Esophagus muscularis mucosa (tissue), 4 donors: ENCODE results near the gene RBM17. TPM values are rescaled to one million over a fixed set of nuclear protein-coding genes. Genes with fewer than 3 reads are reported as not detected.

Source experiments
- DNase-seq: peaks from one replicate; pipeline ENCODE4 v3.0.0-alpha.2; 2017; ENCODE audit errors: extremely low spot score
- H3K27ac ChIP-seq, 4 donors: fragments of 200-600 bp; sonication (generic); replicated peaks in 1 of 4; 1 replicate in 3 of 4; 2 replicates in 1 of 4; pipeline ENCODE4 v1.5.1; 2016 to 2019; ENCODE audit warnings: mild to moderate bottlenecking in 1 of 4
- H3K27me3 ChIP-seq, 4 donors: fragments of 200-600 bp; sonication (generic); one replicate each; pipeline versions ENCODE4 v1.5.1 to v1.6.0; 2016 to 2019
- H3K36me3 ChIP-seq, 4 donors: fragments of 200-600 bp; sonication (generic); one replicate each; pipeline ENCODE4 v1.5.1; 2016 to 2019
- H3K4me1 ChIP-seq, 4 donors: fragments of 200-600 bp; sonication (generic); one replicate each; pipeline ENCODE4 v1.5.1; 2016 to 2019
- H3K4me3 ChIP-seq, 4 donors: fragments of 200-600 bp; sonication (generic); 1 replicate in 2 of 4; 2 replicates in 2 of 4; pipeline ENCODE4 v1.5.1; 2016 to 2019; ENCODE audit warnings: mild to moderate bottlenecking in 4 of 4, moderate library complexity in 1 of 4
- H3K9me3 ChIP-seq, 4 donors: fragments of 200-600 bp; sonication (generic); 1 replicate in 3 of 4; 2 replicates in 1 of 4; pipeline ENCODE4 v1.5.1; 2016 to 2019
- EP300 ChIP-seq: sonication (generic); formaldehyde crosslinking; IDR thresholded peaks from one replicate; pipeline ENCODE4 v1.6.1; 2017; ENCODE audit warnings: antibody characterized with exemption
- POLR2A ChIP-seq: fragments of 450-650 bp; IDR thresholded peaks from one replicate; pipeline ENCODE4 v1.6.1; 2017; ENCODE audit warnings: antibody characterized with exemption, moderate library complexity, mild to moderate bottlenecking, low read depth
- POLR2AphosphoS5 ChIP-seq, 2 donors: sonication (generic); formaldehyde crosslinking; IDR thresholded peaks; one replicate each; pipeline ENCODE4 v1.6.1; 2017; ENCODE audit warnings: antibody characterized with exemption in 2 of 2
- WGBS: methylation state at CpG from one replicate; pipeline ENCODE4 v1.1.5; 2018; 5-methylcytosine and 5-hydroxymethylcytosine counted together
- intact Hi-C: fragments of 100-400 bp; cut with DNase I; formaldehyde crosslinking; loops from one replicate; pipeline ENCODE4 v1.15.1; 2023
- total RNA-seq, 4 donors: library from RNA; depleted of rRNA; stranded (reverse); fragments of >200 nt; gene quantifications; one replicate each; pipeline versions ENCODE4 v1.1.0 to v1.2.1, GENCODE V29; 2016
- TF ChIP-seq, protein P1 (sequence below), 3 experiments: fragments of 200-600 bp in 2 of 3; fragments of 450-650 bp in 1 of 3; sonication (generic) in 2 of 3; IDR thresholded peaks; one replicate each; pipeline ENCODE4 v1.5.1; 2017 to 2019; ENCODE audit warnings: antibody characterized with exemption in 3 of 3, mild to moderate bottlenecking in 2 of 3, moderate library complexity in 1 of 3

Gene RBM17
- total RNA-seq, 4 donors from 2014 or later = 48.5 to 72.9 (median 59.5) TPM

DNA sequence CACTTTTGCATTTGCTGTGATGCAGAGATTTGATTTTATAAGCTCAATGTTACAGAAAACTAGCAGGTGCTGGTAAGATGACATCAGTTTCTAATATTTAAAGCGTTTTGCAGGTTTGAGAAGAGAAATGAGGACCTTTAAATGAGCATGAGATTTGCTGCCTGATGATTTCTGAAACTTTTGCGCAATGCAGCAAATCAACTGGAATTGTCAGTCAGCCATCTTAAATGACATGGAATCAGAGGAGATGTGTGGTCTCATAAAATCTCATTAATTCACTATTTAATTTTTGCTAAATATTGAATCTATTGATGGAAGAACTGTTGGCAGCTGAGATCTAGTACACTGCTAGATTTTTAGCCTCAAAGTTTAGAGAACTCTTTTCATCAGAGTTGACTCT lies 3.9 kb downstream of the RBM17 start:
- intact Hi-C loops = no loop called here
- peaks cover 6 to 9% (median 8%) of the 10 kb centered on the region in 4 donors for H3K36me3 ChIP-seq
- TF ChIP-seq, protein P1, sequence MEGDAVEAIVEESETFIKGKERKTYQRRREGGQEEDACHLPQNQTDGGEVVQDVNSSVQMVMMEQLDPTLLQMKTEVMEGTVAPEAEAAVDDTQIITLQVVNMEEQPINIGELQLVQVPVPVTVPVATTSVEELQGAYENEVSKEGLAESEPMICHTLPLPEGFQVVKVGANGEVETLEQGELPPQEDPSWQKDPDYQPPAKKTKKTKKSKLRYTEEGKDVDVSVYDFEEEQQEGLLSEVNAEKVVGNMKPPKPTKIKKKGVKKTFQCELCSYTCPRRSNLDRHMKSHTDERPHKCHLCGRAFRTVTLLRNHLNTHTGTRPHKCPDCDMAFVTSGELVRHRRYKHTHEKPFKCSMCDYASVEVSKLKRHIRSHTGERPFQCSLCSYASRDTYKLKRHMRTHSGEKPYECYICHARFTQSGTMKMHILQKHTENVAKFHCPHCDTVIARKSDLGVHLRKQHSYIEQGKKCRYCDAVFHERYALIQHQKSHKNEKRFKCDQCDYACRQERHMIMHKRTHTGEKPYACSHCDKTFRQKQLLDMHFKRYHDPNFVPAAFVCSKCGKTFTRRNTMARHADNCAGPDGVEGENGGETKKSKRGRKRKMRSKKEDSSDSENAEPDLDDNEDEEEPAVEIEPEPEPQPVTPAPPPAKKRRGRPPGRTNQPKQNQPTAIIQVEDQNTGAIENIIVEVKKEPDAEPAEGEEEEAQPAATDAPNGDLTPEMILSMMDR (IDR thresholded peaks at IDR 0.05) = no peak
- TF ChIP-seq POLR2A = no peak
- TF ChIP-seq POLR2AphosphoS5 (IDR thresholded peaks at IDR 0.05) = no peak
- no peak for TF ChIP-seq EP300
- 71% methylated on average over 2 of the region's 2 CpGs for WGBS
- no peaks in the 10 kb centered on the region for H3K9me3 ChIP-seq
- no peak overlapping the region for H3K27ac ChIP-seq
- H3K4me3 ChIP-seq = no peak overlapping the region
- no peaks in the 10 kb centered on the region for H3K27me3 ChIP-seq
- peaks cover 66 to 81% (median 74%) of the 10 kb centered on the region in 4 donors for H3K4me1 ChIP-seq
- DNase-seq = no peak

DNA sequence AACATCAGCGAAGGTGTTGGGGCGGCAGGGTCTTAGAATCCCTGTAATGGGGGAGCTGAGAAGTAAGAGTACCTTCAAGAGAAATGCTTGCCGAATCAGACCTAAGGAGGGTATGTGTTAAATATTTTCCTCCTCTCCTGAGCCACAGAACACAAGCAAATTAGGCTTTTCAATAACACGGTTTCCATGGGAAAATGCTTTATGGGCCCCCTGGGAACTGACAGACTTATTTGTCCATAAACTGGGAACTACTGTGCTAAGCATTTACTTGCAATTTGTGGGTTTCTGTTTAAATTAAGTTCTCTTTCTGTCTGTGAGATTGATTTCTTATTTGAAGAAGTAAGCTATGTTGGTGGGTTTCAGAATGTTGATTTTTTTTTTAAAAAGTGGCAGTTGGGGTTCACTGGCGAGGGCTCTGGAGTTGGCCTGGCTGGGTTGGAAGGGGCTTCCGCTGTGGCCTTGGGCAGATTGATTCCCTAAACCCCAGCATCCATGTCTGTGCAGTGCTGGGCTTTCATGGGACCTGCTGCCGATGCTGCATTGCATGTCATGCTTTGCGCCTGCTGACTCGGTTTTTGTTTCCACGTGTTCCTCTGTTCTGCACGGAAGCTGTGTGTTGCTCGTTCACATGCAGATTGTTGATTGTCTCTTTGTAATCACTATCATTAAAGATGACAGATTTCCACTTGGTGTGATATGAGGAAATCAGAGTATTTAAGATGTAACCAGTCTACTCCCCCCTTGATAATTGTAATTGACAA lies 7.2 kb downstream of the RBM17 start:
- no peak overlapping the region for H3K4me3 ChIP-seq
- 75% methylated on average over 12 of the region's 12 CpGs for WGBS
- intact Hi-C loops = no loop called here
- TF ChIP-seq EP300 (no peak), POLR2A (no peak), POLR2AphosphoS5 (IDR thresholded peaks at IDR 0.05) (no peak)
- TF ChIP-seq, protein P1 (IDR thresholded peaks at IDR 0.05) = no peak
- no peaks in the 10 kb centered on the region for H3K9me3 ChIP-seq
- no peaks in the 10 kb centered on the region for H3K27me3 ChIP-seq
- peaks cover 10 to 34% (median 24%) of the 10 kb centered on the region in 4 donors for H3K36me3 ChIP-seq
- H3K4me1 ChIP-seq = peaks cover 51 to 59% (median 56%) of the 10 kb centered on the region in 4 donors
- no peak overlapping the region for H3K27ac ChIP-seq
- DNase-seq = no peak

DNA sequence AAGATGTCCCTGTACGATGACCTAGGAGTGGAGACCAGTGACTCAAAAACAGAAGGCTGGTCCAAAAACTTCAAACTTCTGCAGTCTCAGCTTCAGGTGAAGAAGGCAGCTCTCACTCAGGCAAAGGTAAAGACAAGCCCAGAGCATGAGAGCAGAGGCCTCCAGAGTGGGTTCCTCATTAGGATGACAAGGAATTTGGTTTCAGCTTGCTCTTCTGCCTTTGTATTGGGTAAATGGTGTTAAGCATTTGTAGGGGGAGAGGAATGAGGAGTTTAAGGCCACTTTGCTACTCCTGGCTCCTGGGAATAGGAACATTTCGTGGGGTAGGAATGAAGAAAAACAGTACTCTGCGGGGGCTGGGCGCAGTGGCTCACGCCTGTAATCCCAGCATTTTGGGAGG lies 8.2 kb downstream of the RBM17 start:
- no peak for DNase-seq
- intact Hi-C loops = no loop called here

DNA sequence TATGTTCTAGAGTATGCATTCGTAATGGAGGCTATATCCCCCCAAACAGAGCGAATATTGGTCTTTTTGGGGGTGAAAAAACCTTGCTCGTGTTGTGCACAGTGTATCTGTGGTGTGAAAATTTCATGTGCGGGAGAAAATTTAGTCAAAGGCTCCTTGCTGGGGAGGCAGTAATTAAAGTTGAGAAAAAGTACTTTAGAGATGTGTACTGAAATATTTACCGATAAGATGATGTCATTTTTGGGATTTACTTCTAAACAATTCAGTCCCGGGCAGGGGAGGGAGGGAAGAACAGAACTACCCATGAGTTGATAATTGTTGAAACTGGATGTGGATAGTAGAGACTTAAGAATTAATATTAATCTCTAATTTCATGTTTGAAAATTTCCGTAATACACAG lies 9.3 kb downstream of the RBM17 start:
- intact Hi-C loops = no loop called here
- 90% methylated on average over 7 of the region's 7 CpGs for WGBS
- Histone ChIP-seq H3K27ac (no peak overlapping the region), H3K4me3 (no peak overlapping the region), H3K4me1 (peaks cover 29 to 38% (median 34%) of the 10 kb centered on the region in 4 donors), H3K36me3 (peaks cover 13 to 56% (median 40%) of the 10 kb centered on the region in 4 donors), H3K27me3 (no peaks in the 10 kb centered on the region), H3K9me3 (no peaks in the 10 kb centered on the region)
- DNase-seq = no peak
- TF ChIP-seq POLR2A (no peak), POLR2AphosphoS5 (IDR thresholded peaks at IDR 0.05) (no peak), EP300 (no peak)
- TF ChIP-seq, protein P1 (IDR thresholded peaks at IDR 0.05) = no peak

More for the DNA sequence above, 8.2 kb downstream of the RBM17 start:
- peaks cover 10 to 45% (median 29%) of the 10 kb centered on the region in 4 donors for H3K36me3 ChIP-seq
- WGBS = 91% methylated on average over 5 of the region's 5 CpGs
- TF ChIP-seq EP300 (no peak), POLR2A (no peak), POLR2AphosphoS5 (IDR thresholded peaks at IDR 0.05) (no peak)
- TF ChIP-seq, protein P1 (IDR thresholded peaks at IDR 0.05) = no peak
- no peak overlapping the region for H3K27ac ChIP-seq
- no peak overlapping the region for H3K4me3 ChIP-seq
- peaks cover 40 to 49% (median 45%) of the 10 kb centered on the region in 4 donors for H3K4me1 ChIP-seq
- H3K27me3 ChIP-seq = no peaks in the 10 kb centered on the region
- no peaks in the 10 kb centered on the region for H3K9me3 ChIP-seq
